GM12878 (cell line): ENCODE data around the gene STPG3. TPM values are rescaled to one million over a fixed set of nuclear protein-coding genes. Genes with fewer than 3 reads are reported as not detected.
A peak's percentile ranks its signal among the peaks of the same experiment; 100 is the strongest.

Source experiments
- ATAC-seq: fragments of 200-7000 bp; cut with Tn5 transposase; 3 replicates; pipeline ENCODE4 v1.9.1; 2020; ENCODE audit warnings: mild to moderate bottlenecking, moderate library complexity
- BruUV-seq: library from RNA; stranded (reverse); fragments of 400-500 nt; replicated peaks from 2 replicates; lab custom pipeline; 2021; lab: Mats Ljungman, UMichigan
- CTCF ChIA-PET: fragments of 300-600 bp; sonication (Branson Sonifier 250); formaldehyde crosslinking; extraction: SDS; loops from one replicate; lab custom pipeline; 2021; ENCODE audit warnings: inconsistent platforms; lab: Yijun Ruan, JAX
- POLR2A ChIA-PET: fragments of 350-600 bp; formaldehyde crosslinking; extraction: SDS; loops from one replicate; lab custom pipeline; 2021; ENCODE audit warnings: inconsistent platforms; lab: Charles Lee
- RAD21 ChIA-PET: fragments of 300-600 bp; sonication (Branson Sonifier 250); formaldehyde crosslinking; loops from one replicate; lab custom pipeline; 2023; ENCODE audit warnings: antibody characterized with exemption; ENCODE audit not compliant: unreplicated experiment; lab: Charles Lee
- SMC1A ChIA-PET: fragments of 300-600 bp; sonication (Branson Sonifier 250); formaldehyde crosslinking; loops from one replicate; lab custom pipeline; 2023; ENCODE audit not compliant: unreplicated experiment, uncharacterized antibody; lab: Charles Lee
- DNase-seq: peaks from one replicate; pipeline ENCODE4 v3.0.0-alpha.2; 2011; ENCODE audit warnings: low read depth, low spot score
- FAIRE-seq: peaks from 3 replicates; lab custom pipeline; 2011; peaks lifted over from hg19 to GRCh38; lab: Jason Lieb, UNC
- H2AFZ ChIP-seq: 2 replicates; pipeline ENCODE4 v1.6.0; 2011; ENCODE audit warnings: low read depth, low read length, control low read depth; ENCODE audit not compliant: control insufficient read depth
- H3K27ac ChIP-seq: 2 replicates; pipeline ENCODE4 v1.5.1; 2011; ENCODE audit warnings: control low read depth; ENCODE audit not compliant: control insufficient read depth, insufficient read depth
- H3K27me3 ChIP-seq, 2 experiments: replicated peaks in 1 of 2; 2 replicates each; pipeline versions ENCODE4 v1.6.0 to v1.6.1; 2011; ENCODE audit warnings: low read length in 1 of 2; ENCODE audit not compliant: control insufficient read depth in 2 of 2, insufficient read depth in 2 of 2
- H3K36me3 ChIP-seq, 2 experiments: 2 replicates each; pipeline ENCODE4 v1.5.1; 2011; ENCODE audit warnings: low read length in 1 of 2; ENCODE audit not compliant: control insufficient read depth in 2 of 2, insufficient read depth in 2 of 2
- H3K4me1 ChIP-seq: 2 replicates; pipeline ENCODE4 v1.6.1; 2011; ENCODE audit warnings: mild to moderate bottlenecking, low read length, moderate library complexity, mixed read lengths; ENCODE audit not compliant: control insufficient read depth, insufficient read depth
- H3K4me2 ChIP-seq: 2 replicates; pipeline ENCODE4 v1.6.0; 2011; ENCODE audit warnings: control low read depth; ENCODE audit not compliant: control insufficient read depth, insufficient read depth
- H3K4me3 ChIP-seq: fragments of 200-600 bp; sonication (generic); 2 replicates; pipeline ENCODE4 v1.5.1; 2016
- H3K79me2 ChIP-seq: 2 replicates; pipeline ENCODE4 v1.6.0; 2011; ENCODE audit warnings: low read length; ENCODE audit not compliant: control insufficient read depth, insufficient read depth
- H3K9ac ChIP-seq: 2 replicates; pipeline ENCODE4 v1.8.0; 2011; ENCODE audit warnings: low read length, control low read depth, mixed read lengths; ENCODE audit not compliant: control insufficient read depth, insufficient read depth
- H3K9me3 ChIP-seq: replicated peaks from 3 replicates; pipeline ENCODE4 v1.5.1; 2011; ENCODE audit warnings: mild to moderate bottlenecking, low read length; ENCODE audit not compliant: control insufficient read depth, insufficient read depth
- H4K20me1 ChIP-seq: 2 replicates; pipeline ENCODE4 v1.6.0; 2011; ENCODE audit not compliant: control insufficient read depth, insufficient read depth
- CEBPB ChIP-seq, 2 experiments: fragments of 150-350 bp in 1 of 2; IDR thresholded peaks; 2 replicates each; pipeline ENCODE4 v1.6.1; 2012 to 2014; ENCODE audit warnings: low read depth in 2 of 2, low read length in 2 of 2, borderline replicate concordance in 1 of 2, inconsistent platforms in 1 of 2
- HCFC1 ChIP-seq: fragments of 150-350 bp; IDR thresholded peaks from 2 replicates; pipeline ENCODE4 v1.6.1; 2014; ENCODE audit warnings: low read length
- NFYA ChIP-seq: IDR thresholded peaks from 2 replicates; pipeline ENCODE4 v1.6.1; 2011; ENCODE audit warnings: low read depth, mild to moderate bottlenecking, low read length, improper control_type of control experiment, borderline replicate concordance
- POLR2A ChIP-seq: IDR thresholded peaks from 2 replicates; pipeline ENCODE4 v1.6.1; 2011; ENCODE audit warnings: low read depth, mild to moderate bottlenecking, low read length
- SUPT20H ChIP-seq: IDR thresholded peaks from 2 replicates; pipeline ENCODE4 v1.6.1; 2011; ENCODE audit warnings: low read depth, mild to moderate bottlenecking, low read length, moderate library complexity, borderline replicate concordance; ENCODE audit not compliant: control insufficient read depth
- TARDBP ChIP-seq: IDR thresholded peaks from 2 replicates; pipeline ENCODE4 v1.6.1; 2016; ENCODE audit warnings: borderline replicate concordance
- WGBS: methylation state at CpG from one replicate; pipeline ENCODE4 v1.1.6; 2016; ENCODE audit warnings: low lambda C conversion rate; ENCODE audit not compliant: insufficient replicate concordance, insufficient coverage; ENCODE audit errors: missing lambda C conversion rate; 5-methylcytosine and 5-hydroxymethylcytosine counted together
- in situ Hi-C: fragments of 300-500 bp; cut with MboI; formaldehyde crosslinking; loops from 9 replicates; pipeline ENCODE4 v1.14.3; 2018; ENCODE audit warnings: mixed read lengths
- intact Hi-C: fragments of 100-400 bp; cut with micrococcal nuclease; formaldehyde crosslinking; loops from one replicate; pipeline ENCODE4 v1.14.2; 2022; ENCODE audit not compliant: unreplicated experiment
- polyA plus RNA-seq, 11 experiments: library from polyadenylated mRNA; depleted of rRNA in 4 of 11; unstranded in 6 of 11; stranded (reverse) in 5 of 11; fragments of >200 nt; fragmentation: Nextera tagmentation in 4 of 11; fragmentation: Illumina TruSeq in 1 of 11; extraction: Ambion mirVana in 4 of 11; extraction: Trizol in 1 of 11; gene quantifications; 1 replicate in 1 of 11; 2 replicates in 10 of 11; pipeline versions ENCODE4 v1.2.1 to v1.2.3, GENCODE V29; 2011 to 2016; ENCODE audit warnings: inconsistent platforms in 2 of 11, missing spikeins in 2 of 11, low read depth in 1 of 11
- total RNA-seq, 4 experiments: library from RNA; depleted of rRNA in 3 of 4; stranded (reverse); fragments of >200 nt in 3 of 4; fragmentation: Illumina TruSeq in 1 of 4; extraction: Trizol in 1 of 4; gene quantifications; 2 replicates each; pipeline versions ENCODE4 v1.2.1 to v1.2.3, GENCODE V29; 2013 to 2021

The STPG3 gene
- total and polyA plus RNA-seq, 10 of the 15 experiments (the other 5 are each of a cell fraction or from before 2014, with no cell fraction given), result not detected

DNA sequence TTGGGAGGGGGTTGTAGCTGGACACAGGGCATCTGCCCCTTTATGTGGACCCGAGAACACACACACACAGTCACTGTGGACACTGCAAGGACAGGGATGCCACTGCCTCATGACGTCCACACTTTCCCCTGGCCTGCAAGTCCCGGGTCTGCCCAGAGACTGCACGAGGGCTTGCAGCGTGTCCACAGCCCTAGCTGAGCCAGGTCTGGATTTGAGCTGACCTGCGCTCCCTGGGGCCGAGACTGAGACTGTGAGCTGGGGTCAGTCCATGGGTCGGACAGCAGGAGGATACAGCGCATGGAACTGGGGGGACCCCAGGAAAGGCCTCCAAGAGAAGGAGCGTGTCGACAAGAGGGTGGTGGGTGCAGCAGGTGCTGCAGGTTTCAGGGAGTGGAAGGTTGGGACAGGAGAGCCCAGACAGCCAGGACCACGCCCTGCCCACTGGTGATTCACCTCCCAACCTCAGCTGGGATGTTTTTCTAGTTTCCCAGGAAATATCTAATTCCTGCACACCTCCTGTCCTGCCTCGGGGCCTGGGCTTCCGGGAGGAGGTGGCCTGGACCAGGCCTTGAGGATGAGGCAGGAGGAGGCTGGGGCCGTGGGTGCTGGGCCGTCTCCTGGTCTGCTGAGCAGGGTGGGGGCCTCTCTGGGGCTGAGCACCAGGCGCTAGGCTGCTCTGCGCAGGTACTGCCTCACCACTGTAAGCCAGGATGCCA is 24.6 kb upstream of the STPG3 start:
- Histone ChIP-seq H3K4me2 (no peak overlapping the region), H3K27ac (no peak overlapping the region), H3K4me3 (no peak overlapping the region), H3K36me3 (no peaks in the 10 kb centered on the region), H3K27me3 (no peaks in the 10 kb centered on the region), H2AFZ (no peak overlapping the region), H4K20me1 (no peaks in the 10 kb centered on the region), H3K9ac (no peak overlapping the region), H3K4me1 (peaks cover 16% of the 10 kb centered on the region), H3K79me2 (no peaks in the 10 kb centered on the region), H3K9me3 (no peaks in the 10 kb centered on the region)
- ATAC-seq (no peak), DNase-seq (no peak), FAIRE-seq (no peak)
- ChIA-PET POLR2A (interaction anchor here (1.0 to 1.5 kb wide), 4 partner anchors 24 to 131 kb away, joined by 3 to 4 read pairs (median 4); no protein-coding TSS in a partner anchor), RAD21 (interaction anchor here (0.8 to 1.9 kb wide), 7 partner anchors 28 to 180 kb away, joined by 3 to 10 read pairs (median 4); no protein-coding TSS in a partner anchor), SMC1A (interaction anchor here (0.9 to 3.3 kb wide), 3 partner anchors 99 to 108 kb away, joined by 3 to 11 read pairs (median 5); no protein-coding TSS in a partner anchor), CTCF (interaction anchor here (0.7 to 6.4 kb wide), 14 partner anchors 12 to 197 kb away, joined by 3 to 52 read pairs (median 6); partner anchors contain the start of genes ANAPC2, SSNA1 and TUBB4B)
- intact Hi-C loops, result loop anchor here (1.0 to 10.0 kb wide), 2 partner anchors 108 to 182 kb away; partner anchors contain the start of gene NPDC1
- no TSS peak for BruUV-seq
- TF ChIP-seq HCFC1, result no peak
- no peak for TF ChIP-seq SUPT20H
- no peak for TF ChIP-seq TARDBP
- no peak for TF ChIP-seq NFYA
- peak; percentile 5 for TF ChIP-seq POLR2A
- TF ChIP-seq CEBPB (IDR thresholded peaks at IDR 0.05; ENCODE audit: borderline replicate concordance in 1 of 2, low read depth in 2 of 2, low read length in 2 of 2), result no peak
- in situ Hi-C loops, result loop anchor here (5.0 kb wide), 1 partner anchor 104 kb away; no protein-coding TSS in a partner anchor
- 66% methylated on average over 17 of the region's 18 CpGs for WGBS
